ENCODE data around the gene CPVL.

CPVL gene

DNA sequence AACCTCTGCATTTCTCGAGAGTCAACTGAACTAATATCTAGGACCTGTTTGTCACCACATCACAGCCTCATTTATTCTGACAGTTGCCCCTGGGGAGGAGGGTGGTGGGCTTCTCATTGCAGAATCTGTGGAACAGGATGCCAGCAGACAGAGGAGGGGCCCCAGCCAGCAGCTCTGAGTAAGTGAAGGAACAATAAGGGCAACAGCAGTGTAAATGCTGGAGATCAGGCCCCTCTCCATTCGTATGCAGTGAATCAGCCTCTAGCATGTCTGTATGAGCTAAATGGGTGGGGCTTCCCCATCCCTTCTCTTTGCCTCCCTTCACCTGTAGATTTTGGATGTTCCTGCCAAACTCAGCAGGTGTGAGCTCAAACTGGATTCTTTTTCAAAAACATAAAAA, 7.7 kb upstream of the CPVL start:
- no peak for DNase-seq

DNA sequence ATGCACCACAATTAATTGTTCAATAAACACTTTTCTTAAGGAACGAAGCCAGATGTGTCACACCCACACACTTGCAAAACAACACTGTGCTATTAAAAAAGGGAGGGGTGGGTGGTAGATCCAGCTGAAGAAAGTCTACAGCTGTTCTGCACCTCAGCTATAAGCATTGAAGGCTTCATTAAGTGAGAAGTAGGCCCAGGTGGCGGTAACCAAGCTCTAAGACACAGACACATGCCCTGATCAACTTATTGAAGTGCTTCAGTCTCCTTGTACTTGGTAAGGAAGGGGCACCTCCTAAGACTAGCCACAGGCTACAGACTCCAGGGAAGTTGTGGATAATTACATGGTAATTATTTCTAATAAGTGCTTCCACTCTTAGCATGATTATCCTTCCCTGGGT, 4.5 kb upstream of the CPVL start:
- no peak for DNase-seq

DNA sequence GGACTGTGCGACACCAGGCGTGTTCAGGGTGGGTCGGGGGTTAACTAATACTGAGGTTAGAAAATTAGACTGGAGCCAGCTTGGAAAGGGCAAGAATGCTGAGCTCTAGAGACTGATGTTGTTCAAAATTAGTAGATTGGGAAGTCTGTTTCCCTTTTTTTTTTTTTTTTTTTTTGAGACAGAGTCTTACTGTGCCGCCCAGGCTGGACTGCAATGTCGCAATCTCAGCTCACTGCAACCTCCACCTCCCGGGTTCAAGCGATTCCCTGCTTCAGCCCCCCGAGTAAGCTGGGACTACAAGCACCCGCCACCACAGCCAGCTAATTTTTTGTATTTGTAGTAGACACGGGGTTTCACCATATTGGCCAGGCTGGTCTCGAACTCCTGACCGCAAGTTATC, 2.7 kb upstream of the CPVL start:
- no peak for DNase-seq

DNA sequence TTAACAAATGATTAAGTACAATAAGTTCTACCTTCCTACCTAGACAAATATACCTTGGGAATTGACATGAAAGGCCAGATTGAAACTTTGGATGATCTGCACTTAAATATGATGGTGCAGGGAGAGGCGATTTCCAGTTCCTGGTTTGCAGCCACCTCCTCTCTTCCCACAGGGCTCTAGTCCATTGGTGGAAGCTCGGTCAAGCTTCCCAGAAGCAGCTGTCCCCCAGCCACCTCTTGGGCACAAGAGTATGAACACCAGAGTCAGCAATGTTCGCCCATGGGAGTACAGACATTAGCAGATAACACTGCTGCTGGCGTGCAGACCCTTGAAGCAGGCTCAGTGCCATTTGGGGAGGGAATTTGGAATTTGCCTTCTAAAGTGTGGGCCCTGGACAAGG, 1.5 kb upstream of the CPVL start:
- DNase-seq, result no peak

DNA sequence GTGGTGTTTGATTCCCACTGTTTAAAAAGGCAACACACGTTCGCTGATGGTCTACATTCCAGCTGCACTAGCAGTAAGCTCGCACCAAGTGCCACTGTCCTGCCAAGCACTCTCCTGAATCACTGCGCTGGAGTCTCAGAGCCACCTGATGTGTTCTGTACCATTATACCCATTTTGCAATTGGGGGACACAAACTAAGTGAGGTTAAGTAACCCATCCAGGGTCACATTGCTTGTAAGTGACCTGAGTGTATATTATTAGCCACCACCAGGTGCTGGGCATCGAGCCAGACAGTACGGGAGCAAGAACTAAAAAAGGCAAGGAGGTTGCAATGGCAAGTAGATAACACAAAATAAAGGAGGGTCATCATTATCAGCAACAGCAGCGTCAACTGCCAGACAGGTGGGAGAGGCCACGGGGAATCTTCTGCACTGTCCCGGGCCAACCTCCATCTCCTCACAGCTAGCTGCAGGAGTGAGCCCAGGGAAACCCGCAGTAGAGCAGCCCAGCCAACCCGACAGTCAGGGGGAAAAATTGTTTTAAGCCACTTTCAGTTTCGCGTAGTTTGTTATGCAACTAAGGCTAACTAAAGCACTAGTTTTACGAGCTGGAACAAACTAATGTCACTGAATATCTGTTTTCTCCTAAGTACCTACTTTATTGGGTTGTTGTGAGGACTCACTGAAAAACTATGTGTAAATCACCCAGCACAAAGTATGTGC, 712 bp upstream of the CPVL start:
- DNase-seq, result no peak

- DNase-seq, result no peak
These were observed 732 bp downstream of the CPVL start for GRCh38 chr7:29145553-29146056.

DNA sequence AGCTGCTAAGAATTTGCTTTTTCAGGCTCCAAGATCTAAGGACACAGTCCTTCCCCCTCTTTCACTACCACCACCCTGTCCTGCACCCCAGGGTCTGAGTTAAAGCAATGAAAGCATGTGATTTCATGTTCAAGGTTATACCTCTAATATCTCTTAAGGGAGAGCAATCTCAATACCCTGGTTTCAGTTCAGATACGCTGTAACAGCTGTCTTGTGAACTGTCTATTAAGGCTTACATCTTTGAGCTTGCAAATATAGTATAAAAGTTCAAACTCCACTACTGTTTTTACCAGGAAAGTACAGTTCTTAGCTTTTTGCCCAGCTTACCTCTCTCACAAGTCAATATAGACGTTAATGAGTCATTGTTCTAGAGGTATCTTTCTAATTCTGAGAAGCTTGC, 2.6 kb downstream of the CPVL start:
- DNase-seq, result no peak

- DNase-seq, result no peak
These were observed 4.2 kb downstream of the CPVL start for GRCh38 chr7:29142021-29142727.

- no peak for DNase-seq
These were observed 5.4 kb downstream of the CPVL start for GRCh38 chr7:29140873-29141468.

- DNase-seq, result no peak
These were observed 6.5 kb downstream of the CPVL start for GRCh38 chr7:29139796-29140195.

GRCh38 chr7:29139191-29139590, 7.1 kb downstream of the CPVL start:
- no peak for DNase-seq

DNA sequence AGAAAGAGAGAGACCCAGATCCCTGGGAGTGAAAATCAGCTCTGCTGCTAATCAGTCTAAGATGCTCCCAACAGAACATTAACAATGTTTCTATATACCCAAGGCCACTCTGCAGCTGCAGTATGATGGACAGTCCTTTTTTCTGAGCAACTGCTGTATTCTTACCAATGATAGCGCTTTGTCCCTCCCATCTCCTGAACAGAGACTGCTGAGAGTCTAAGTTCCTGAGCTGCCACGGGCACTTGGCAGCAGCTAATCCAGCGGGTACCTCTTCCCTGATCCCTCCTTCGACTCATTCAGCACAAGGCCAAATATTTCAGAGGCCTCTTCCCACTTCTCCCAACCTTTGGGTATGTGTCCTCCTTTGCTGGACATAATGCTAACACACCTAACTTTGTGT, 7.7 kb downstream of the CPVL start:
- no peak for DNase-seq

- no peak for DNase-seq
These were observed 10.5 kb downstream of the CPVL start for GRCh38 chr7:29135846-29136245.

DNA sequence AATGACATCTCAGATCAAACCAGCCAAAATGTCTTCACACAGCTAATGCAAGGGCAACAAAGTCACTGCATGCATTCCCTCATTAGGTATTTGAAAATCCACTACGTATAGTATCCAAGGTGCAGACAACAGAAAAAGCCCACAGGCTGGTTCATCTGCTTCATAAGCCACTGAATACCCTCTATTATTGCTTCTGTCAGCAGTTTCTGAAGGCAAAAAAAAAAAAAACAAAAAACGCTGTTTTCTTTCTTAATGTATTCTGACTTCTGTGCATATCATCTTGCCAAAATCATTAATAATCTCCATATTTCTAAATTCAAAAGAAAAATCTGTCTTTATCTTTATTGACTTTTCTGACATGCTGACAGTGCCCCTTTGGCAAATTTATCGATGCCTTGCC, 13.4 kb downstream of the CPVL start:
- no peak for DNase-seq

- DNase-seq, result no peak
These were observed 14.7 kb downstream of the CPVL start for GRCh38 chr7:29131678-29132077.

- no peak for DNase-seq
These were observed 16.2 kb downstream of the CPVL start for GRCh38 chr7:29130096-29130495.

GRCh38 chr7:29127527-29127926, 18.8 kb downstream of the CPVL start:
- DNase-seq, result no peak

DNA sequence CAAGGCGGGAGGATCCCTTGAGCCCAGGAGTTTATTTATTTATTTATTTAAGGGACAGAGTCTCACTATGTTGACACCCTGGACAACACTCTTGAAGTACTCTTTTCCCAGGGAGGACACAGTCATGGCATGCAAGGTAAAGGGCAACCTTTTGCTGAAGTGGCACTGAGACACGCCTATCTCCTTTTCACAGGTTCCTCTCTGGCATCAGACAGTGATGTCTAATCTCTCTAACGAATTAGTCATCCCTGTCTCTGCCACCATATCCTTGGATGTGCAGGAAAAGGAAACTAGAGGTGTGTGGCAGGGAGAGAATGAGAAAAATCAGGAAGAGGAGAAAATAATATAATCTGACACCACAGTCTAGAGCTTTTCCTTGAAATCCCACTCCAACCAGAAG, 19.5 kb downstream of the CPVL start:
- DNase-seq, result no peak

GRCh38 chr7:29123626-29124190, 22.6 kb downstream of the CPVL start:
- no peak for DNase-seq

DNA sequence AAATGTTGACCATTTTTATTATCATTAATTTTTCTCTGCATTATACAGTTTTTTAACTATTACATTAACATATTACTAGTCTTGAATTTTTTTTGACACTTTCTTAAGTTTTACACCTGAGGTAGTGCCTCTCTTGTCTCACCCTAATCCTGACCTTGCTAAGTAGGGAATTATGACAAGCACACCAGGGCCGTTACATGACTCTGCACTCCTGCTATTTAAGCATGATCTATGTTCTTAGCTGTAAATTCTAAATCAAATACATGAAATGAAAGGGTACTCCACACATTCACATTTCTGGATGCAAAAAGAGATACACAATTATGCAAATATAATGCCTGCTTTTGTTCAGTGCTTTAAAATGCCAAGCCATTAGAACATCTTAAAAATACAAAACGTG, 23.6 kb downstream of the CPVL start:
- DNase-seq, result no peak

- no peak for DNase-seq
These were observed 24.3 kb downstream of the CPVL start for GRCh38 chr7:29122081-29122480.

DNA sequence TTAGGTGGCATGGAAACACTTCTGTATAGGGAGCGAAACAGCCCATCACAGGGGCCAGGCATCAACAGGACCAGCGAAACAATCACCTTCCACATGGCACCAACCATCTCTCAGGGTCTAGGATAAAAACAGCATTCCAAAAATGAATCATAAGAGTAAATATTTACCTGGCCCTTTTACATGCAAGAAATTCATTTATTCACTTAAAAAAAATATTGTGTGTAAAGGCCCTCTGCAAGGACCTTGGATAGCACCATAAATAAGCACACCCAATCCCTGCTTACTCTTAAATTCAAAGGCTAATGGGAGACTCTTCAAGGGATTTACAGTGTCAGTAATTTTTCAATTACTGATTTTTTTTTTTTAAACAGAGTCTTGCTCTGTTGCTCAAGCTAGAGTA, 25.4 kb downstream of the CPVL start:
- no peak for DNase-seq

GRCh38 chr7:29119538-29119937, 26.8 kb downstream of the CPVL start:
- no peak for DNase-seq
